Transverse colon (tissue), 3 donors: ENCODE data around the gene GRK3.
"Not testable (repeated sequence)": the region's sequence is repeated elsewhere in the genome, so short reads cannot be mapped to it uniquely, and the experiment has no call there.

Experiments used
- POLR2A ChIP-seq: fragments of 450-650 bp; IDR thresholded peaks from one replicate; pipeline ENCODE4 v1.6.1; 2016; ENCODE audit warnings: antibody characterized with exemption, mild to moderate bottlenecking, moderate library complexity
- POLR2AphosphoS5 ChIP-seq, 3 donors: sonication (generic); formaldehyde crosslinking; IDR thresholded peaks; one replicate each; pipeline ENCODE4 v1.6.1; 2016; ENCODE audit warnings: antibody characterized with exemption in 3 of 3

- not testable (repeated sequence) for TF ChIP-seq POLR2A; POLR2AphosphoS5 (IDR thresholded peaks at IDR 0.05)
These were observed 4.6 kb upstream of the GRK3 start for GRCh38 chr22:25559910-25560309.
